Adrenal gland (tissue), 5 donors: ENCODE results near the gene SHH.

Source experiments
- POLR2A ChIP-seq, 2 donors: fragments of 450-650 bp; IDR thresholded peaks; one replicate each; pipeline ENCODE4 v1.6.1; 2017; ENCODE audit warnings: antibody characterized with exemption in 2 of 2, mild to moderate bottlenecking in 2 of 2, moderate library complexity in 1 of 2
- TF ChIP-seq, protein P1 (sequence below), 6 experiments: fragments of 450-650 bp in 4 of 6; fragments of 200-600 bp in 2 of 6; sonication (generic) in 1 of 6; IDR thresholded peaks; 1 replicate in 5 of 6; 2 replicates in 1 of 6; pipeline versions ENCODE4 v1.5.1 to v1.8.0; 2016 to 2021; ENCODE audit warnings: antibody characterized with exemption in 6 of 6, mild to moderate bottlenecking in 2 of 6, moderate library complexity in 1 of 6
- donor health status: DM: no; HTN: no; CAD: no.

DNA sequence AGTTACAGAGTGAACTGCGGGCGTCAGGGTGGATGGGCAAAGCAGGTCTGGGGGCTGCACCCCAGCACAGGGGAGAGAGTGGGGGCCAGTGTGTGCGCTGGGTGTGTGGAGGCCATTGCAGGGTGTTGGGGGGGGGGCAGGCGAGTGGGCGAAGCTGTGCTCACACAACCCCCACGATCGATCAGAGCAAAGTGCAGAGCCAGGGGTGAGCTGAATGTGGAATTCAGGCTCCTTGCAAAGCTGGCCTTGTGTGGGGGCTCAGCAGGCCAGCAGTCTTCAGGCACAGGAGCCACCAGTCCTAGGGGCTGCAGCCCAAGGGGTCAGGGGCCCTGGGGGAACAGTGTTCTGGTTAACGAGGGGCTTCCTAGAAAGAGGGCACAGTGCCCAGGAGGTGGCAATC lies 862 bp upstream of the SHH start:
- TF ChIP-seq, protein P1, sequence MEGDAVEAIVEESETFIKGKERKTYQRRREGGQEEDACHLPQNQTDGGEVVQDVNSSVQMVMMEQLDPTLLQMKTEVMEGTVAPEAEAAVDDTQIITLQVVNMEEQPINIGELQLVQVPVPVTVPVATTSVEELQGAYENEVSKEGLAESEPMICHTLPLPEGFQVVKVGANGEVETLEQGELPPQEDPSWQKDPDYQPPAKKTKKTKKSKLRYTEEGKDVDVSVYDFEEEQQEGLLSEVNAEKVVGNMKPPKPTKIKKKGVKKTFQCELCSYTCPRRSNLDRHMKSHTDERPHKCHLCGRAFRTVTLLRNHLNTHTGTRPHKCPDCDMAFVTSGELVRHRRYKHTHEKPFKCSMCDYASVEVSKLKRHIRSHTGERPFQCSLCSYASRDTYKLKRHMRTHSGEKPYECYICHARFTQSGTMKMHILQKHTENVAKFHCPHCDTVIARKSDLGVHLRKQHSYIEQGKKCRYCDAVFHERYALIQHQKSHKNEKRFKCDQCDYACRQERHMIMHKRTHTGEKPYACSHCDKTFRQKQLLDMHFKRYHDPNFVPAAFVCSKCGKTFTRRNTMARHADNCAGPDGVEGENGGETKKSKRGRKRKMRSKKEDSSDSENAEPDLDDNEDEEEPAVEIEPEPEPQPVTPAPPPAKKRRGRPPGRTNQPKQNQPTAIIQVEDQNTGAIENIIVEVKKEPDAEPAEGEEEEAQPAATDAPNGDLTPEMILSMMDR (IDR thresholded peaks at IDR 0.05), result no peak
- TF ChIP-seq POLR2A (IDR thresholded peaks at IDR 0.05), result no peak
